NOMO-1 treated with dmso at 0.1 percent for 144 hours (cell line): Measurements from ENCODE around the gene RALGAPB.
"Not testable (repeated sequence)": the region's sequence is repeated elsewhere in the genome, so short reads cannot be mapped to it uniquely, and the experiment has no call there.

ENCODE experiments used
- DNase-seq: peaks from one replicate; lab custom pipeline; 2025; ENCODE audit not compliant: unreplicated experiment; lab: John Stamatoyannopoulos, UW

Gene RALGAPB

DNA sequence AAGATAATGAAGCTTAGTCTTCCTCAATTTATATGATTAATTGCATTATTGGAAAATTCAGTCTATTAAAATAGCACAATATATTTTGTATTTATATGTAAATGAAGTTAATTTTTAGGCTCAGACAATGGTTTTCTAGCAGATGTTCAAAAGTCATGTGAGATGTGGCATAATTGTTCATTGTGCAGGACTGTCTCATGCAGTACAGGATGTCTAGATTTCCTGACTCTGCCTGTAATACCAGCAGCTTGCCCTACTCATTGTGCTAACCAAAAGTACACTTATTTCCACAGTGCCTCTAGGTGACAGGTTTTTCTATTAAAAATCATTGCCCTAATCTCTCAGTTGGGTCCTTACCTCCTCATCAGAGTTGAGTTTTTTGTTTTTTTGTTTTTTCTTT, 12.4 kb downstream of the RALGAPB start:
- no peak for DNase-seq

DNA sequence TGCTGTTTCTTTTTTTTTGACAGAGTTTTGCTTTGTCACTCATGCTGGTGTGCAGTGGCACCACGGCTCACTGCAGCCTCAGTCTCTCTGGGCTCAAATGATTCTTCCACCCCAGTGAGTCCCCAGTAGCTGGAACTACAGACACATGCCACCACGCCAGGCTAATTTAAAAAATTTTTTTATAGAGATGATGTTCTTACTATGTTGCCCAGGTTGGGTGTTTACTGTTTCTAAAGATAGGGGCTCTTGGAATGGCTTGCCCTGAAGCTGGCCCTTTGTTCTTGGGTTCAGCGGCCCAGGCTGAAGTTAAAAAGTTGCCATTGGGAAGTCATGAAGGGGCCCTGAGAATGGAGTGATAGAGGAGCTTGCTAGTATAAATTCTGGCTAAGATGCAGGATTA, 16.5 kb downstream of the RALGAPB start:
- no peak for DNase-seq

DNA sequence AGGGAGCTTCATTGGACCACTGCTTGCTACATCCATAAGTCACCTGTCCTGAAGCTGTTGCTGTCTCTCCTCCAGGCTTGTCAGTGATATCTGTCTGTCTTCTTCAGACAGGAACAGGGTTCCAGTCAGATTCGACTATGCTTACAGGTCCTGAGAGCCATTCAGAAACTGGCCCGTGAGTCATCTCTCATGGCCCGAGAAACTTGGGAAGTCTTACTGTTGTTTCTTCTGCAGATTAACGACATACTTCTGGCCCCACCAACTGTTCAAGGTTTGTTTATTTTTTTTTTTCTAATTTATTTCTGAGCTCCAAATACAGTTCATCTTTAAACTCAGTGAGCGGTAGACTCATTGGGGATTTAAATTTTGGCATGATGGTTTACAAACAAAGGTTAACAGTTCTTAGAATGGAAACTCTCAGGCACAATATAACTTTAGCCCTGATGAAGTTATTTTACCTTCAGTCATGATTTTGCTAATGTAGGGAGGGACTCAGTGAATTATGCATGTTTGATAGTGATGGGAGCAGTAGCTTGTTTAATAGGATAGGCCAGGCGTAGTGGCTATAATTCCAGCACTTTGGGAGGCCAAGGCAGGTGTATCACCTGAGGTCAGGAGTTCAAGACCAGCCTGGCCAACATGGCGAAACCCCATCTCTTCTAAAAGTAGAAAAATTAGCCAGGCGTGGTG, 24.7 kb downstream of the RALGAPB start:
- DNase-seq = no peak

DNA sequence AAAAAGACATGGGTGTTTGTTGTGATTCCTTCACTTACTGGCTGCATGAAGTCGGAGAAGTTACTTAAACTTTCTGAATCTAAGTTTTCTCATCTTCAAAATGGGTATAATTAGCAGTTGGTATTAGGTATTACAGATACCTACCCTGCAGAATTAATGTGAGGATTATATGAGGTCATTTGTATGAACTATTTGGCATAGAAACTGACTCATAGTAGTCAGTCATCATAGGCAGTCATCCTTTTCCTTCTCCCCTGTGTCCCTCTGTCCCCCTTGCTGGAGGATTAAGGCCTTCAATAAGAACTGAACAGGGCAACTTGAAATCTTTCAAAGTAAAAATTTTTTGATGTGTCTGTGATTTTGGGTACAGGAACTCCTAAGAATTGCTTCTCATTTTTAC, 26.3 kb downstream of the RALGAPB start:
- DNase-seq = no peak

DNA sequence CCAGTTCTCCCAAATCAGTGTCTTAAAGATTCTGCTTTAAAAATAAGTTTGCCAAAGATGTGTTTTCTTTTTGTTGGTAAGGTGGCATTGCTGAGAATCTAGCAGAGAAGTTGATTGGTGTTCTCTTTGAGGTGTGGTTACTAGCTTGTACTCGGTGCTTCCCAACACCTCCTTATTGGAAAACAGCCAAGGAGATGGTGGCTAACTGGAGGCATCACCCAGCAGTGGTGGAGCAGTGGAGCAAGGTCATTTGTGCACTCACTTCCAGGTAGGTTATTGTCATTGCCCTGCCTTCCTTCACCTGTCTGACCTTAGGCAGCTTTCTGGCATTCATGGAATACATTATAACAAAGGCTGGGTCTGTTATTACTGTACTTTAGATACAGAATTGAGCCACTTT, 26.7 kb downstream of the RALGAPB start:
- no peak for DNase-seq

DNA sequence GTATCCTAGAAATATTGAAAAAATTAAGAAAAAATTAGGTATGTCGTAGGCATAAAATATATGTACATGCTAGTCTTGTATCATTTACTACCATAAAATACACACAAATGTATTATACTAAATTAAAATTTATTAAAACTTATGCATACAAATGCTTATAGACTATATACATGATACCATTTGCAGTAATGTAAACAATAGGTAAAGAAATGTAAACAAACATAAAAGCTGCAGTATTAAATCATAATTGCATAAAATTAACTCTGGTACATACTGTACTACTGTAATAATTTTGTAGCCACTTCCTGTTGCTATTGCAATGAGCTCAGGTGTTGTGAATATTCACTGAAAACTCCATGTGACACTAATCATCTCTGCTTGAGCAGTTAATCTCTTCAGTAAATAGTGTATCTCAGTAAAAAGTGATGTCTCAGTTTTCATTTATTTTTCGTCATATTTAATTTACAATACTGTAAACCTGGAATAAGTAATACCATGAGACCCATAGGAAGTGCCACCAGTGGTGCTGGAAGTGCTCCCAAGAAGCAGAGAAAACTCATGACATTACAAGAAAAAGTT, 29.3 kb downstream of the RALGAPB start:
- no peak for DNase-seq

DNA sequence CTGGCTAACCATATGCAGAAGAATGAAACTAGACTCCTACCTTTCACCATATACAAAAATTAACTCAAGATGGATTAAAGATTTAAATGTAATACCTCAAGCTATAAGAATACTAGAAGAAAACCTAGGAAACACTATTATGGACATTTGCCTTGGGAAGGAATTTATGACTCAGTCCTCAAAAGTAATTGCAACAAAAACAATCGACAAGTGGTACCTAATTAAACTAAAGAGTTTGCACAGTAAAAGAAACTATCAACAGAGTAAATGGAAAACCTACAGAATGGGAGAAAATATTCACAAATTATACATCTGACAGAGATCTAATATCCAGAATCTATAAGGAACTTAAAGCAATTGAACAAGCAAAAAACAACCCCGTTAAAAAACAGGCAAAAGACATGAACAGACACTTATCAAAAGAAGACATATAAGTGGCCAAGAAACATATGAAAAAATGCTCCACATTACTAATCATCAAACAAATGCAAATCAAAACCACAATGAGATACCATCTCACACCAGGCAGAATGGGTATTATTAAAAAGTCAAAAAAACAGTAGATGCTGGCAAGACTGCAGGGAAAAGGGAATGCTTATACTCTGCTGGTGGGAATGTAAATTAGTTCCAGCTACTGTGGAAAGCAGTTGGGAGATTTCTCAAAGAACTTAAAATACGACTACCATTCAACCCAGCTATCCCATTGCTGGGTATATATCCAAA, 31.9 kb downstream of the RALGAPB start:
- no peak for DNase-seq

DNA sequence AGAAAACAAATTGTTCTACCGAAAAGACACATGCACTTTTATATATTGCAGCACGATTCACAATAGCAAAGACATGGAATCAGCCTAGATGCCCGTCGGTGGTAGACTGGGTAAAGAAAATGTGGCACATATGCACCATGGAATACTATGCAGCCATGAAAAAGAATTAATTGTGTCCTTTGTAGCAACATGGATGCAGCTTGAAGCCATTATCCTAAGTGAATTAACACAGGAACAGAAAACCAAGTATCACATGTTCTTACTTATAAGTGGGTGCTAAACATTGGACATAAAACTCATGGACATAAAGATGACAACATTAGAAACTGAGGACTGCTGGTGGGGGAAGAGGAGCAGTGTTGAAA, 32.4 kb downstream of the RALGAPB start:
- DNase-seq = no peak

DNA sequence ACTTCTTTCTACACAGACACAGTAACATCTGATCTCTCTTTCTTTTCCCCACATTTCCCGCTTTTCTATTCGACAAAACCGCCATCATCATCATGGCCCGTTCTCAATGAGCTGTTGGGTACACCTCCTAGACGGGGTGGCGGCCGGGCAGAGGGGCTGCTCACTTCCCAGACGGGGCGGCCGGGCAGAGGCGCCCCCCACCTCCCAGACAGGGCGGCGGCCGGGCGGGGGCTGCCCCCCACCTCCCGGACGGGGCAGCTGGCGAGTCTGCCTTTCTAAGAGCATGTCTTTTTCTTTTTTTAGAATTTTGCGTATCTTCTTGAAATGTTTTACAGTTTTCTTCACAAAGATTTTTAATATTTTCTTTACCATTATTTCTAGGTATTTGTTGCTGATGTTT, 39.1 kb downstream of the RALGAPB start:
- not testable (repeated sequence) for DNase-seq

DNA sequence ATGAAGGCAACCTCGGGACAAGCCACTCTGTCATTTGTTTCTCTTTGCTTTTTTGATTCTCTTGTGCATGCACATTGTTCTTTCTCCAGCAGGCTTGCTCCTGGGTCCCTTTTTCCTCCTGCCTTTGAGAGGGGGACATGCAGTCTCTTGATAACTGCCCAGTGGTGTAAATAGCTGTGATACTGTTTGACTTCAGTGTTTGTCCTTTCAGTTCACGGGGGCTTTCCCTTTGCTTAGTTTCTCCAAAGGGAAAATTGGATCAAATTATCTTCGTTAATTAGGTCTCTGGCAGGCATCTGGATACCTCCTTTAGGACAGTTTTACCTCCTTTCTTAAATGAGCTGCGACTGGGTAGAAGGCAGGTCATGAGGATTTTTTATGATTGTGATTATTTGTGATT, 41.5 kb downstream of the RALGAPB start:
- DNase-seq = no peak

DNA sequence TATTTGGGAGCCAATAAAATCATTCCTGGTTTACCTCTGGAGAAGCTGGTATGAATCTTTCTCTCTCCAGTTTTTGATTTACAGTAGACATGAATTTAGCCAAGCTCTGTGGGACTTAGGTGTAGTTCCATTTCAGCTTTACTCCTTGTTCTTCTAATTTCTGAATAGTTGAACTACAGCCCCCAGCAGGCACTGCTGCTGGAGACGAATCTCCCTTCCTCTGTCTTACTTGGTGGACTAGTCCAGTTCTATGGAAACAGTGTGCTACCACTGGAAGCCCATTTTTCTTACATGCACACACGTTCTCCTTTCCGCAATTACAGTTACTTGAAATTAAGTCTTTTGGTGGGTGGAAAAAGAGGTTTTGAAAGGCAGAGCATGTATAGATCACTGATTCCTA, 42.3 kb downstream of the RALGAPB start:
- DNase-seq = no peak

DNA sequence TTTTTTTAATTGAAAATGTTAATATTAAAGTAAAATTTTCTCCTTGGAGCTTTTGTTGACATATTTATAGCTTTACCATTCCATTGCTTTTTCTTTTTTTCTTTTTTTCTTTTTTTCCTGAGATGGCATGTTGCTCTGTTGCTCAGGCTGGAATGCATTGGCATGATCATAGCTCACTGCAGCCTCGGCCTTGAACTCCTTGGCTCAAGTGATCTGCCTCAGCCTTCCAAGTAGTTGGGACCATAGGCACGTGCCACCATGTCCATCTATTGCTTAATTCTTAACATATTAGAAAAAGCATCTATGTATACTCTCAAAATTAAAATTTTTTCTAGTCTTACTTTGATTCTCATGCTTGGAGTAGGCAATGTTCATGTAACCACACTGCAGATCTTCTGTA, 43.0 kb downstream of the RALGAPB start:
- DNase-seq = no peak

DNA sequence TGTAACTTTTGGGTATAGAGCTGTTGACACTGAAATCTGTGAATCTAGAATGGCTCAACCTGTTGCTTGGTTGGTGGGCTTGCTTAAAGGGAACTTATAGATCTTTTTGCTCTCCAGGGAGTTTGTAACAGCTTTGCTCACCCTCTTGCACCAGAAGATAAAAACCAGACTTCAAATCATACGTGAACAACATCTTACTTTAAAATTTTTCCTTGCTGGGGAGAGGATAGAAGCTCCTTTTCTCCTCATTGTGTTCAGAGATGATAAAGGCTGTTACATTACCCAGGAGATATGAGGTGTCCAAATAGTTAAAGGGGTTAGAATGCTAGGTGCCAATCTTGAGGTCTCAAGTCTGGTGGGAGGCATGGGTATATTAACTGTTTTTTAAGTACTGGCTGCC, 46.8 kb downstream of the RALGAPB start:
- DNase-seq = no peak

DNA sequence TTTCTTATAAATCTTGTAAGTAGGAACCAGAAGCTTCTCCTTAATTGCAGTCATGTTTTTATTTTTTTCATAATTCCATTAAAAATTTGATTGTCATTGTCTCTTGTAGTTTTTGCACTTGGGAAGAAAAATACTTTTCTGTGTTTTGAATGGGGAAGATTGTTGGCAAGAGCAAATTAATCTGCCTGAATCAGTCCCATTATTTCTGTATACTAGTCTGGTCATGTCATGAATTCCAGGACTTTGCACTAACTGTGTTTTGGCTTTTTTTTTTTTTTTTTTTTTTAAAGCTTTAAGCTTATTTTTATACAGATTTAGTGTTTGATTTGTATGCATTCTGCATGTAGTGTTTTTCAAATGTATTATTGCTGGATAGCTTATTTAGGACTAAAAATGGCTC, 47.6 kb downstream of the RALGAPB start:
- DNase-seq = no peak

DNA sequence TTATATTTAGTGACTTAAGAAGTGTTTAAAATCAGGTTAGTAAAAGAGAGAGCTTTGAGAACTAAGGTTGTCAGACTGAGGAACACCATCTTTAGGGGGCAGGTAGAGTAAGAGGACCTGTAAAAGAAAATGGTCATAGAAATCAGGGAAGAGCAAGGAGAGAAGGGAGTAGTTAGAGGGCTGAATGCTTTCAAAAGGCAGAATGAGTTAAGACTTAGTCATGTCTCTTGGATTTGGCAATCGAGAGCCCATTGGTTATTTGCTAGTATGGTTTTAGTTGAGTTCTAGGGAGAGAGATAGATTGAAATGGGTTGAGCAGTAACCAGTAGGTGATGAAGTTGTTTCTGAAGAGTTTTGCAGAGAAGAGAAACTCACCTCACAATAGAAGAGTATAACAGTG, 51.1 kb downstream of the RALGAPB start:
- DNase-seq = no peak

DNA sequence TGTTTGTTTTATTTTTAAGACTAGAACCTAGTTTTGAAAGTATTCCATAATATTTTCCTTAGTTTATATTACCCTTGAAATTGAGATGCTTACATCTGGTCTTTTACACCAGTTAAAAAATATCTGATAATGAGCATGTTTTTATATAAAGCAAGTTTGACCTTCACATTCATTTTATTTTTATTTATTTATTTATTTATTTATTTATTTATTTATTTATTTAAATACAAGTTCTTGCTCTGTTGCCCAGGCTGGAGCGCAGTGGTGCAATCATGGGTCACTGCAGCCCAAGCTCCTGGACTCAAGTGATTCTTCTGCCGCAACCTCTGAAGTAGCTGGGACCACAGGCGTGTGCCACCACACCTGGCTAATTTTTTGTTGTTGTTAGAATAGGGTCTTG, 55.5 kb downstream of the RALGAPB start:
- no peak for DNase-seq

DNA sequence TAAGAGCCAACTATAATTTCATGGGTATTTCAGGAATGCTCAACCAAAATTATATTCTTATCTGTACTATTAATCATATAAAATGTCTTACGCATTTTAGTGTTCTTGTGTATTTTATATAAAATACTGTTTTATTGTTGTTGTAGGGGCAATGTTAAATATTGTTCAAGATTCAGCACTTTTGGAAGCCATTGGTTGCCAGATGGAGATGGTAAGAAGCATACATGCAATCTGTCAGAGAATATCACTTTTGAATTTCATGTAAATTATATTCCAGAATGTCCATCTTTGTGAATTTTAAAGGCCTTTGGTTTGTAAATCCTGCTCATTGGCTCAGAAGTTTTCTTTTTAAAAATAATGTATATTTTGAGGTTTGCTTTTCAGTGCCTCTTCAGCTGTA, 58.4 kb downstream of the RALGAPB start:
- DNase-seq = no peak

DNA sequence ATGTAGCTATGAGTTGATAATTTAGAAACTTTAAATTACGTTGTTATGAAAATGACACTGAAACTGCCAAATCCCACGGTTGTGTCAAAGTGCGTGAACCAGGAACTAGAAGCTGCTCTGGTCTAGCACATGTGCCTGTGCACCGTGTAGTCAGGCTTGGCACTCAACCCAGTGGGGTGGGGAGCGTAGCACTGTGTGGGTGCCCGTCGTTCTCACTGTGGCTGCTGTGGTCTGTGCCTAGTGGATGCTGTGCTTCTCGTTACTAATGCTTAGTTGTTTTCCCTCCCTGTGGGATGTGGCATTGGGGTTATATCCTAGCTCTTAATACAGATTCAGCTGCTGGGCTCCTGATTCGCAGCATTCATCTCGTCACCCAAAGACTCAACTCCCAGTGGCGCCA, 62.1 kb downstream of the RALGAPB start:
- DNase-seq = no peak

DNA sequence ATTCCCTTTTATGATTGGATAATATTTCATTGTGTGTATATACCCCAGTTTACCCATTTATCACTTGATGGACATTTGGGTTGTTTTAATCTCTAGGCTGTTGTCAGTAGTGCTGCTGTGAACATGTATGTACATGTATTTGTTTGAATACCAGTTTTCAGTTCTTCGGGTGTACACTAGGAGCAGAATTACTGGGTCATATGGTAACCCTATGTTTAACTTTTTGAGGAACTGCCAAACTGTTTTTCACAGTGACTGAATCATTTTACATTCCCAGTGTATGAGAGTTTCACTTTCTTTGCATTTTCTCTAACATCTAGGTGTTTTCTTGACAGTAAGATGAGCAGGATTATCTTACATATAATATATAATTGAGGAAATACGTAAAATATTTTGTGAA, 63.7 kb downstream of the RALGAPB start:
- no peak for DNase-seq

DNA sequence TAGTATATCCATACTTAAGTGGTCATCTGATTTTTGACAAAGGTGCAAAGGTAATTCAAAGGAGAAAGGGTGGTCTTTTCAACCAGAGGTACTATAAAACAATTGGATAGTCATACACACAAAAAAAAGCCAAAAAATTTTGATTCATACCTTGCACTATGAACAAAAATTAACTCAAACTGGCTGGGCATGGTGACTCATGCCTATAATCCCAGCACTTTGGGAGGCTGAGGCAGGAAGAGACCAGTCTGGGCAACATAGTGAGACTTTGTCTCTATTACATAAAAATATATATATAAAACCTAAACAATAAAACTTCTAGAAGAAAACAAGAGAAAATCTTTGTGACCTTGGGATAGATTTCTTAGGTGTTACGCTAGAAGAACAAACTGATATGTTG, 64.5 kb downstream of the RALGAPB start:
- no peak for DNase-seq

DNA sequence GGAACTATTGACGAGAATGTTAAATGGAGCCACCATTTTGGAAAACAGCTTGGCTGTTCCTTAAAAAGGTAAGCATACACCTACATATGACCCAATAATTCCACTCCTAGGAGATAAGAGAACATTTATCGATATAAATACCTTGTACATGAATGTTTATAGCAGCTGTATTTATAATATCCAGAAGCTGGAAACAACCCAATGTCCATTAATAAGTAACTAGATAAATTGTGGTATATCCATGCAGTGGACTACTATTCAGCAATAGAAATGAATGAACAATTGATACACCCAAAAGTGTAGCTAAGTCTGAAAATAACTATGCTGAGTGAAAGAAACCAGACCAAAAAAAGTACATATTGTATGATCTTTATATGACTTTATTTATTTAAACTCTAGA, 66.1 kb downstream of the RALGAPB start:
- DNase-seq = no peak

DNA sequence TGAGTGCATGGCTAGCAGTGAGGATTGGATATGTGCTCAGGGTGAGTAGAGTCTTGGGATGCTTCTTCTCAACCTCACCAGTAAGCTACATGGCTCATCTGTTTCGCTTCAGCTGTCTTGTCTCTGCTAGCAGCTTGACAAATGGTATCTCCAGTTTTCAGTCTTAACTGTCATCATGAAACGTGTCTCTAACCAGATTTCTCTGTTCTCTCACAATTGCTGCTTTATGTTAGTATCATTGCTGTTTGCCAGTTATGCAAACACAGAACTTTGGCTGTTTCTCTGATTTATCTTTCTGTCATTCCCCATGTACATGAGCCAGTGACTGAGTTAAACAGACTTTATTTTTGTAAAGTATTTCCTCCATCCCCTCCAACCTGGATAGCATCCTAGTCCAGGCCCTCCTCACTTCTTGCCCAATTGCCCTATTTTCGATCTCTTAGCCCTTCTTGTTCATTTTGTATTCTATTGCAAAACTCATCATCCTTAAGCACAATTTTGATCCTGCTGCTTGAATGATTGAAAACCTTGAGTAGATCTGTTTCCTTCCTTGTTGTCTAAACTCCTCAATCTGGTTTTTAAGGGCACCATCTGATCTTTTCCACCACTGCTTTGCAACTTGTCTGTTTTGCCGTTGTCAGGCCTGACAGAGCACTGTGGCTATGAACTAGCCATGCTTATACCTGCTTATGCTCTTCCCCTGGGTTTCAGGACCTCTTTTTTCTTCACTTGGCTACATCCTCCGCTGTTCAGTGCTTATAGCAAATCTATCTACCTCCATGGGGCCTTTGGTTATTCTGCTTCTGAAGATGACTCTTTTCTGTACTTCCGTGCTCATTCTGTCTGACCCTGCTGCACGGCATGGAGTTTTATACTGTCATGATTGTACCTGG, 70.6 kb downstream of the RALGAPB start:
- DNase-seq = no peak
